T-cell (primary cell): ENCODE data around the gene ANAPC5. TPM values are rescaled to one million over a fixed set of nuclear protein-coding genes. Genes with fewer than 3 reads are reported as not detected.

Experiments used
- ATAC-seq, 4 experiments: fragments of 200-7000 bp in 3 of 4; fragments of 150-1000 bp in 1 of 4; cut with Tn5 transposase; replicated peaks in 1 of 4; 1 replicate in 3 of 4; 2 replicates in 1 of 4; pipeline ENCODE4 v1.10.0; 2021; ENCODE audit warnings: moderate library complexity in 3 of 4, mild to moderate bottlenecking in 2 of 4, moderate number of reproducible peaks in 1 of 4
- CTCF ChIA-PET, 2 donors: fragments of 300-600 bp; sonication (Branson Sonifier 250); formaldehyde crosslinking; loops; one replicate each; lab custom pipeline; 2022; ENCODE audit warnings: antibody characterized with exemption in 2 of 2; lab: Charles Lee
- POLR2A ChIA-PET, 2 donors: fragments of 300-600 bp; sonication (Branson Sonifier 250); formaldehyde crosslinking; loops; one replicate each; lab custom pipeline; 2022; ENCODE audit warnings: antibody characterized with exemption in 2 of 2; lab: Charles Lee
- DNase-seq, 35 experiments: peaks; one replicate each; pipeline versions ENCODE4 v3.0.0 to v3.0.0-alpha.2; 2013 to 2023
- H3K27ac ChIP-seq: one replicate; pipeline ENCODE4 v1.5.1; 2013; ENCODE audit warnings: low read length
- H3K27me3 ChIP-seq, 2 experiments: replicated peaks in 1 of 2; 1 replicate in 1 of 2; 2 replicates in 1 of 2; pipeline versions ENCODE4 v1.6.1 to v1.7.0; 2013; ENCODE audit warnings: low read length in 1 of 2, mixed read lengths in 1 of 2; ENCODE audit not compliant: control insufficient read depth in 2 of 2, insufficient read depth in 2 of 2; ENCODE audit errors: extremely low read depth in 1 of 2
- H3K36me3 ChIP-seq, 2 donors: 1 replicate in 1 of 2; 2 replicates in 1 of 2; pipeline versions ENCODE4 v1.6.1 to v1.7.0; 2013; ENCODE audit warnings: low read length in 1 of 2; ENCODE audit not compliant: control insufficient read depth in 2 of 2, insufficient read depth in 1 of 2; ENCODE audit errors: extremely low read depth in 1 of 2
- H3K4me1 ChIP-seq, 2 experiments: 1 replicate in 1 of 2; 2 replicates in 1 of 2; pipeline versions ENCODE4 v1.6.1 to v1.7.0; 2013; ENCODE audit warnings: low read length in 2 of 2, mixed read lengths in 1 of 2; ENCODE audit not compliant: insufficient read depth in 2 of 2, control insufficient read depth in 1 of 2; ENCODE audit errors: extremely low read depth in 1 of 2
- H3K4me3 ChIP-seq, 2 donors: 1 replicate in 1 of 2; 2 replicates in 1 of 2; pipeline versions ENCODE4 v1.5.1 to v1.7.0; 2013; ENCODE audit warnings: mild to moderate bottlenecking in 2 of 2, low read length in 1 of 2, moderate library complexity in 1 of 2; ENCODE audit not compliant: control insufficient read depth in 1 of 2; ENCODE audit errors: extremely low read depth in 1 of 2
- H3K9me3 ChIP-seq: 2 replicates; pipeline ENCODE4 v1.7.0; 2013
- H3K27ac Mint-ChIP-seq, 2 donors: one replicate each; pipeline ENCODE4 v1.8.0; 2020 to 2021; ENCODE audit warnings: mild to moderate bottlenecking in 2 of 2, mixed read lengths in 2 of 2
- H3K27me3 Mint-ChIP-seq, 2 donors: one replicate each; pipeline ENCODE4 v1.8.0; 2021 to 2022; ENCODE audit warnings: mixed read lengths in 2 of 2
- H3K36me3 Mint-ChIP-seq: one replicate; pipeline ENCODE4 v1.8.0; 2021; ENCODE audit warnings: mixed read lengths
- H3K4me1 Mint-ChIP-seq, 3 donors: one replicate each; pipeline ENCODE4 v1.8.0; 2020 to 2022; ENCODE audit warnings: mixed read lengths in 3 of 3, mild to moderate bottlenecking in 1 of 3
- H3K4me3 Mint-ChIP-seq, 3 donors: one replicate each; pipeline ENCODE4 v1.8.0; 2020 to 2022; ENCODE audit warnings: mild to moderate bottlenecking in 3 of 3, mixed read lengths in 3 of 3, moderate library complexity in 3 of 3
- H3K9me3 Mint-ChIP-seq, 3 donors: one replicate each; pipeline ENCODE4 v1.8.0; 2020 to 2022; ENCODE audit warnings: mixed read lengths in 3 of 3
- WGBS: methylation state at CpG from one replicate; pipeline ENCODE4 v1.1.5; 2013; ENCODE audit warnings: missing lambda C conversion rate; ENCODE audit not compliant: insufficient coverage; 5-methylcytosine and 5-hydroxymethylcytosine counted together
- total RNA-seq, 35 experiments: library from RNA in 6 of 35; stranded (reverse) in 6 of 35; fragments of 120-200 nt in 1 of 35; gene quantifications; one replicate each; pipeline versions ENCODE4 v1.2.1 to v1.2.4 and lab custom pipeline; 2013 to 2026

Gene ANAPC5
- total RNA-seq, 5 donors from 2014 or later (not counting 1 experiment from before 2014, with no cell fraction given) = 121 to 134 (median 126) TPM

- Mint-ChIP-seq H3K27ac (no peak overlapping the region), H3K4me3 (no peak overlapping the region), H3K27me3 (no peaks in the 10 kb centered on the region), H3K36me3 (peaks cover 60% of the 10 kb centered on the region), H3K4me1 (peaks cover 3 to 4% (median 4%) of the 10 kb centered on the region in 3 donors), H3K9me3 (no peaks in the 10 kb centered on the region)
- Histone ChIP-seq H3K27me3 (no peaks in the 10 kb centered on the region), H3K36me3 (peaks cover 14 to 82% of the 10 kb centered on the region in 2 donors), H3K4me1 (no peaks in the 10 kb centered on the region), H3K4me3 (no peak overlapping the region), H3K9me3 (no peaks in the 10 kb centered on the region), H3K27ac (no peak overlapping the region)
- CTCF ChIA-PET = interaction anchor here in 1 of 2 donors (0.6 kb wide), 1 partner anchor 174 kb away, joined by 6 read pairs; no protein-coding TSS in a partner anchor
- POLR2A ChIA-PET = interaction anchor here in 1 of 2 donors (0.6 kb wide), 2 partner anchors 391 to 1841 kb away, joined by 3 to 5 read pairs; no protein-coding TSS in a partner anchor
- DNase-seq = no peak
- no CpG with 5 or more reads among the region's 4 CpGs for whole genome bisulfite sequencing
- ATAC-seq = no peak
Measured at GRCh38 chr12:121330195-121330594, 22.0 kb downstream of the ANAPC5 start.

GRCh38 chr12:121328620-121329019 is 23.6 kb downstream of the ANAPC5 start:
- H3K4me3 ChIP-seq = no peak overlapping the region
- WGBS = 97% methylated on average over 3 of the region's 4 CpGs
- H3K27ac ChIP-seq = no peak overlapping the region
- Mint-ChIP-seq H3K4me3 (no peak overlapping the region), H3K36me3 (peaks cover 66% of the 10 kb centered on the region), H3K27ac (no peak overlapping the region), H3K9me3 (no peaks in the 10 kb centered on the region), H3K4me1 (no peaks in the 10 kb centered on the region), H3K27me3 (no peaks in the 10 kb centered on the region)
- DNase-seq (no peak), ATAC-seq (no peak)
- no peaks in the 10 kb centered on the region for H3K27me3 ChIP-seq
- H3K36me3 ChIP-seq = peaks cover 14 to 88% of the 10 kb centered on the region in 2 donors
- no peaks in the 10 kb centered on the region for H3K4me1 ChIP-seq
- POLR2A ChIA-PET = no interaction called here
- CTCF ChIA-PET = interaction anchor here in 1 of 2 donors (0.6 kb wide), 2 partner anchors 12 to 354 kb away, joined by 3 to 4 read pairs; no protein-coding TSS in a partner anchor
- H3K9me3 ChIP-seq = no peaks in the 10 kb centered on the region

DNA sequence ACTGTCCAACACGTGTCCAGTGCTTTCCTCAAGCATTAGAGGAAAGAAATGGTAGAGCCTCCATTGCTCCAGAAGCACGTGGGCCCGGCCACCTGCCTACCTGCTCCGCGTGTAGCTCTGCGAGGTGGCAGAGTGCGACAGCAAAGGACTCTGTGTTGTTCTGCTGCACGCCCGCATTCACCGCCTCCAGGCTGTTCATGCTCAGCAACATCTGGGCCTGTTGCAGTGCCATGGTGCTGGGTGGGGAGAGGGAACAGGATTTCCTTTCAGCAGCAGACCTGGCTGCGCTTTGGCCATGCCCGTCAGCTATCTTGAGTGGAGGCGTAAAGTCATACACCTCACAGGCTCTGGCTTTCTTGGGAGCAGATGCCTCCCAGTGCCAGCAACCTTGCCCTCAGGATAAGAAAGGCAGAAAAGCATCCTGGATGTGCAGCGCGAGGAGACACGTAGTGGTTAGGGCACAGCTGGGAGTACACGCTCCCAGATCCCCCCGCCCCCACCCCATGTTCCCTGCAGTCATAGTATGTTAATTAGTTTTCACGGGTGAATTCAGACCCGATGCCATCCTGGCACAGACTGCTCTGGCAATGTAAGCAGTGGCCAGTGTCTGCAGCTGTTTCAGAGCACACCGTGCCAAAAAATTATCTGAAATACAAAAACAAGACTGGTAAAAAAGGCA is 25.1 kb downstream of the ANAPC5 start:
- no peaks in the 10 kb centered on the region for H3K27me3 Mint-ChIP-seq
- ChIA-PET POLR2A (interaction anchor here in 1 of 2 donors (0.6 kb wide), 1 partner anchor 172 kb away, joined by 4 read pairs; no protein-coding TSS in a partner anchor), CTCF (interaction anchor here in 1 of 2 donors (0.6 kb wide), 1 partner anchor 70 kb away, joined by 3 read pairs; no protein-coding TSS in a partner anchor)
- peaks cover 59% of the 10 kb centered on the region for H3K36me3 Mint-ChIP-seq
- no peak overlapping the region for H3K4me3 Mint-ChIP-seq
- peaks cover 14 to 80% of the 10 kb centered on the region in 2 donors for H3K36me3 ChIP-seq
- H3K27me3 ChIP-seq = no peaks in the 10 kb centered on the region
- no peaks in the 10 kb centered on the region for H3K9me3 ChIP-seq
- 90% methylated on average over 12 of the region's 21 CpGs for WGBS
- H3K9me3 Mint-ChIP-seq = no peaks in the 10 kb centered on the region
- H3K27ac ChIP-seq = no peak overlapping the region
- no peaks in the 10 kb centered on the region for H3K4me1 Mint-ChIP-seq
- no peak overlapping the region for H3K4me3 ChIP-seq
- peak overlapping the region in 1 of 2 donors; percentile 6 for H3K27ac Mint-ChIP-seq
- ATAC-seq (no peak), DNase-seq (no peak)
- H3K4me1 ChIP-seq = no peaks in the 10 kb centered on the region

DNA sequence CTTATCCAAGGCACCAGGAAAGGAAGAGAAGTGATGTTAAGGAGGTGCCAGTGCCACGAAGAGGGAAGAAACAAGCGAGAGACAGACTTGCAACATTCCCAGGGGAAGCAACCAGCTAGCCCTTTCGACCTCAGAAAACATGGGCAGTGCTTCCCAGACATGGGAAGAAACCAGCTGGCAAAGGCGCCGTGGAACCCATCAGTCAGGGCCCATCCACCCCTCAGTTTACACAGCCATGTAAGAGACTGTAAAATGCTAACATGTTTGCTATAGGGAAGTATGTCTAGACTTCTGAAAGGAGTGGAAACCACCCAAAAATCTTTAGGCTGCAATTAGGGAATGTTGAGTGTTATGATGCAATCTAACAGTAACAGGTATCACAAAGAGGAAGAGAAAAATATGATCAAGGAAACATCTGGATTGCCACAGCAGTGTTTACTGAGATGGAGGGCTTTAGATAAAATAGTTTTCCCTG is 26.3 kb downstream of the ANAPC5 start:
- H3K27ac Mint-ChIP-seq = no peak overlapping the region
- ATAC-seq (no peak), DNase-seq (no peak)
- ChIA-PET POLR2A (no interaction called here), CTCF (no interaction called here)
- H3K36me3 ChIP-seq = peaks cover 14 to 73% of the 10 kb centered on the region in 2 donors
- peaks cover 50% of the 10 kb centered on the region for H3K36me3 Mint-ChIP-seq
- WGBS = 33% methylated on average over 1 of the region's 5 CpGs
- no peaks in the 10 kb centered on the region for H3K4me1 ChIP-seq
- H3K4me3 Mint-ChIP-seq = no peak overlapping the region
- no peaks in the 10 kb centered on the region for H3K9me3 ChIP-seq
- H3K4me3 ChIP-seq = no peak overlapping the region
- no peaks in the 10 kb centered on the region for H3K27me3 Mint-ChIP-seq
- no peak overlapping the region for H3K27ac ChIP-seq
- H3K4me1 Mint-ChIP-seq = no peaks in the 10 kb centered on the region
- H3K27me3 ChIP-seq = no peaks in the 10 kb centered on the region
- no peaks in the 10 kb centered on the region for H3K9me3 Mint-ChIP-seq

GRCh38 chr12:121323908-121324307 is 28.3 kb downstream of the ANAPC5 start:
- Mint-ChIP-seq H3K36me3 (peaks cover 40% of the 10 kb centered on the region), H3K27me3 (no peaks in the 10 kb centered on the region), H3K4me3 (no peak overlapping the region), H3K27ac (peak overlapping the region in 1 of 2 donors; percentile 40), H3K4me1 (no peaks in the 10 kb centered on the region), H3K9me3 (no peaks in the 10 kb centered on the region)
- CTCF ChIA-PET = no interaction called here
- Histone ChIP-seq H3K27me3 (no peaks in the 10 kb centered on the region), H3K4me1 (no peaks in the 10 kb centered on the region), H3K9me3 (no peaks in the 10 kb centered on the region), H3K36me3 (peaks cover 15 to 68% of the 10 kb centered on the region in 2 donors), H3K27ac (no peak overlapping the region), H3K4me3 (no peak overlapping the region)
- WGBS = no CpG with 5 or more reads among the region's 3 CpGs
- ATAC-seq (no peak), DNase-seq (no peak)
- POLR2A ChIA-PET = interaction anchor here in 1 of 2 donors (0.7 kb wide), 1 partner anchor 106 kb away, joined by 4 read pairs; no protein-coding TSS in a partner anchor

GRCh38 chr12:121318121-121318520 is 34.1 kb downstream of the ANAPC5 start:
- Histone ChIP-seq H3K4me3 (no peak overlapping the region), H3K27ac (no peak overlapping the region), H3K36me3 (peaks cover 3 to 36% of the 10 kb centered on the region in 2 donors), H3K4me1 (peaks cover 0 to 4% of the 10 kb centered on the region in 2 experiments), H3K9me3 (no peaks in the 10 kb centered on the region), H3K27me3 (no peaks in the 10 kb centered on the region)
- ChIA-PET POLR2A (interaction anchor here in 1 of 2 donors (0.6 kb wide), 1 partner anchor 402 kb away, joined by 4 read pairs; no protein-coding TSS in a partner anchor), CTCF (no interaction called here)
- Mint-ChIP-seq H3K27me3 (no peaks in the 10 kb centered on the region), H3K9me3 (no peaks in the 10 kb centered on the region), H3K27ac (no peak overlapping the region), H3K4me3 (no peak overlapping the region), H3K36me3 (peaks cover 28% of the 10 kb centered on the region), H3K4me1 (peaks cover 12 to 24% (median 19%) of the 10 kb centered on the region in 3 donors)
- DNase-seq (no peak), ATAC-seq (no peak)
- WGBS = 100% methylated on average over 4 of the region's 11 CpGs
